GM23248 (cell line): ENCODE data around the gene CCDC63. TPM values are rescaled to one million over a fixed set of nuclear protein-coding genes. Genes with fewer than 3 reads are reported as not detected.

Experiments
- DNase-seq: peaks from one replicate; pipeline ENCODE4 v3.0.0-alpha.2; 2015
- H2AFZ ChIP-seq: fragments of 200-600 bp; sonication (generic); 2 replicates; pipeline ENCODE4 v1.6.1; 2016; ENCODE audit warnings: antibody characterized with exemption
- H3F3A ChIP-seq: fragments of 200-600 bp; sonication (generic); 2 replicates; pipeline ENCODE4 v1.6.1; 2016; ENCODE audit warnings: mild to moderate bottlenecking, antibody characterized with exemption, mixed run types; ENCODE audit not compliant: insufficient read depth
- H3K27ac ChIP-seq: fragments of 200-600 bp; sonication (generic); 2 replicates; pipeline ENCODE4 v1.5.1; 2016; ENCODE audit warnings: mild to moderate bottlenecking
- H3K27me3 ChIP-seq: fragments of 200-600 bp; sonication (generic); replicated peaks from 2 replicates; pipeline ENCODE4 v1.6.1; 2016; ENCODE audit warnings: mild to moderate bottlenecking; ENCODE audit not compliant: insufficient read depth
- H3K36me3 ChIP-seq: fragments of 200-600 bp; sonication (generic); 2 replicates; pipeline ENCODE4 v1.6.1; 2016; ENCODE audit warnings: low read depth, mild to moderate bottlenecking
- H3K4me1 ChIP-seq: fragments of 200-600 bp; sonication (generic); 2 replicates; pipeline ENCODE4 v1.6.1; 2016; ENCODE audit warnings: mild to moderate bottlenecking; ENCODE audit not compliant: insufficient read depth
- H3K4me2 ChIP-seq: fragments of 200-600 bp; sonication (generic); one replicate; pipeline ENCODE4 v1.6.1; 2016; ENCODE audit warnings: mild to moderate bottlenecking; ENCODE audit not compliant: unreplicated experiment
- H3K4me3 ChIP-seq: fragments of 200-600 bp; sonication (generic); 2 replicates; pipeline ENCODE4 v1.5.1; 2016; ENCODE audit warnings: mild to moderate bottlenecking
- H3K79me2 ChIP-seq: fragments of 200-600 bp; sonication (generic); 2 replicates; pipeline ENCODE4 v1.6.1; 2016; ENCODE audit warnings: mild to moderate bottlenecking; ENCODE audit not compliant: insufficient read depth
- H3K9ac ChIP-seq: fragments of 200-600 bp; sonication (generic); 2 replicates; pipeline ENCODE4 v1.6.1; 2016; ENCODE audit warnings: mild to moderate bottlenecking
- H3K9me2 ChIP-seq: fragments of 200-600 bp; sonication (generic); 2 replicates; pipeline ENCODE4 v1.6.1; 2016; ENCODE audit warnings: mixed run types, mild to moderate bottlenecking, moderate library complexity; ENCODE audit not compliant: insufficient read depth
- H3K9me3 ChIP-seq: fragments of 200-600 bp; sonication (generic); one replicate; pipeline ENCODE4 v1.6.1; 2017; ENCODE audit warnings: low read depth
- H4K20me1 ChIP-seq: fragments of 200-600 bp; sonication (generic); 2 replicates; pipeline ENCODE4 v1.6.0; 2016; ENCODE audit not compliant: insufficient read depth
- EZH2 ChIP-seq: fragments of 200-600 bp; sonication (generic); IDR thresholded peaks from 2 replicates; pipeline ENCODE4 v1.6.1; 2018; ENCODE audit warnings: antibody characterized with exemption, mild to moderate bottlenecking; ENCODE audit not compliant: insufficient read depth, poor library complexity, severe bottlenecking
- EZH2phosphoT487 ChIP-seq: fragments of 200-600 bp; sonication (generic); IDR thresholded peaks from 2 replicates; pipeline ENCODE4 v1.6.1; 2018; ENCODE audit warnings: antibody characterized with exemption, moderate library complexity, mild to moderate bottlenecking, low read depth; ENCODE audit not compliant: insufficient read depth
- whole genome bisulfite sequencing, 2 experiments: methylation state at CpG; one replicate each; pipeline ENCODE4 v1.1.6; 2015 to 2017; ENCODE audit warnings: low lambda C conversion rate in 2 of 2, low coverage in 1 of 2; ENCODE audit errors: missing lambda C conversion rate in 2 of 2; 5-methylcytosine and 5-hydroxymethylcytosine counted together
- in situ Hi-C: fragments of 300-500 bp; cut with MboI; formaldehyde crosslinking; loops from 2 replicates; pipeline ENCODE4 v1.15.0; 2020
- polyA plus RNA-seq: library from polyadenylated mRNA; unstranded; fragments of >200 nt; fragmentation: Nextera tagmentation; extraction: Ambion mirVana; gene quantifications from 2 replicates; pipeline ENCODE4 v1.2.1, GENCODE V29; 2016
- total RNA-seq: library from RNA; depleted of rRNA; stranded (reverse); fragments of >200 nt; shearing (Covaris generic); gene quantifications from 2 replicates; pipeline ENCODE4 v1.2.3, GENCODE V29; 2014

CCDC63 gene
- total and polyA plus RNA-seq, 2 experiments from 2014 or later, result not detected

- 41 to 43% methylated on average over 4 of the region's 4 CpGs for WGBS, 2 experiments
- TF ChIP-seq EZH2phosphoT487 (no peak), EZH2 (no peak)
- in situ Hi-C loops, result no loop called here
These were observed 54.6 kb downstream of the CCDC63 start for GRCh38 chr12:110901401-110901800.

GRCh38 chr12:110903511-110903910 lies 56.7 kb downstream of the CCDC63 start:
- no peaks in the 10 kb centered on the region for H3K4me1 ChIP-seq
- no peaks in the 10 kb centered on the region for H3F3A ChIP-seq
- no peaks in the 10 kb centered on the region for H3K79me2 ChIP-seq
- H3K4me3 ChIP-seq, result no peak overlapping the region
- H3K9ac ChIP-seq, result no peak overlapping the region
- no peak overlapping the region for H3K27ac ChIP-seq
- DNase-seq, result no peak
- H3K27me3 ChIP-seq, result peaks cover 9% of the 10 kb centered on the region; the same call in 1 of the 2 replicates
- WGBS, 2 experiments, result 76 to 77% methylated on average over 4 of the region's 4 CpGs
- no peaks in the 10 kb centered on the region for H3K36me3 ChIP-seq
- H3K9me2 ChIP-seq, result no peaks in the 10 kb centered on the region
- H2AFZ ChIP-seq, result no peak overlapping the region
- in situ Hi-C loops, result no loop called here
- H4K20me1 ChIP-seq, result no peaks in the 10 kb centered on the region
- no peak for TF ChIP-seq EZH2phosphoT487
- no peak for TF ChIP-seq EZH2
- H3K4me2 ChIP-seq, result no peak overlapping the region
- no peaks in the 10 kb centered on the region for H3K9me3 ChIP-seq

More at GRCh38 chr12:110901401-110901800, 54.6 kb downstream of the CCDC63 start:
- no peak overlapping the region for H3K4me3 ChIP-seq
- no peaks in the 10 kb centered on the region for H3F3A ChIP-seq
- H3K4me2 ChIP-seq, result no peak overlapping the region
- H3K79me2 ChIP-seq, result no peaks in the 10 kb centered on the region
- H4K20me1 ChIP-seq, result no peaks in the 10 kb centered on the region
- H3K9me2 ChIP-seq, result no peaks in the 10 kb centered on the region
- no peaks in the 10 kb centered on the region for H3K9me3 ChIP-seq
- H3K36me3 ChIP-seq, result no peaks in the 10 kb centered on the region
- H3K27me3 ChIP-seq, result peaks cover 9% of the 10 kb centered on the region; the same call in 1 of the 2 replicates
- no peaks in the 10 kb centered on the region for H3K4me1 ChIP-seq
- no peak overlapping the region for H3K27ac ChIP-seq
- DNase-seq, result no peak
- H2AFZ ChIP-seq, result no peak overlapping the region
- no peak overlapping the region for H3K9ac ChIP-seq

DNA sequence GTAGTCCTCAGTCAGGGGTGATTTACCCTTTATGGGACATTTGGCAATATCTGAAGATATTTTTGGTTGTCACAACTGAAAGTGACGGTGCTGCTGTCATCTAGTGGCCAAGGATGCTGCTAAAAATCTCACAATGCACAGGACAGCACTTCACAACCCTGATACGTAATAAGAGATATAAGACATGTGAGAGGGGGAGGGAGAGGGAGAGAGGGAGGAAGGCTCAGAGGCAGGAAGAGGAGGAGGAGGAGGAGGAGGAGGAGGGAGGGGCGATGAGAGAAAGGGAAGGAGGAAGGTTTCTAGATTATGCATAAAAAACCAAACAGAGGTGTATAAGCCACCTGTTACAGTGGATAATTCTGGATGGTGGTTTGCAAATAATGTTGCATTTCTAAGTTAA lies 59.3 kb downstream of the CCDC63 start:
- H3K4me1 ChIP-seq, result no peaks in the 10 kb centered on the region
- no peak overlapping the region for H3K27ac ChIP-seq
- WGBS, 2 experiments, result 21 to 24% methylated on average over 2 to 3 of the region's 3 CpGs
- no peaks in the 10 kb centered on the region for H3K79me2 ChIP-seq
- no peak for TF ChIP-seq EZH2
- no peak for TF ChIP-seq EZH2phosphoT487
- no peaks in the 10 kb centered on the region for H3K9me2 ChIP-seq
- peaks cover 9% of the 10 kb centered on the region; the same call in 1 of the 2 replicates for H3K27me3 ChIP-seq
- H3F3A ChIP-seq, result no peaks in the 10 kb centered on the region
- H4K20me1 ChIP-seq, result no peaks in the 10 kb centered on the region
- no peaks in the 10 kb centered on the region for H3K36me3 ChIP-seq
- no peak overlapping the region for H3K4me2 ChIP-seq
- H3K9ac ChIP-seq, result no peak overlapping the region
- in situ Hi-C loops, result no loop called here
- H3K9me3 ChIP-seq, result no peaks in the 10 kb centered on the region
- no peak for DNase-seq
- H3K4me3 ChIP-seq, result no peak overlapping the region
- no peak overlapping the region for H2AFZ ChIP-seq

DNA sequence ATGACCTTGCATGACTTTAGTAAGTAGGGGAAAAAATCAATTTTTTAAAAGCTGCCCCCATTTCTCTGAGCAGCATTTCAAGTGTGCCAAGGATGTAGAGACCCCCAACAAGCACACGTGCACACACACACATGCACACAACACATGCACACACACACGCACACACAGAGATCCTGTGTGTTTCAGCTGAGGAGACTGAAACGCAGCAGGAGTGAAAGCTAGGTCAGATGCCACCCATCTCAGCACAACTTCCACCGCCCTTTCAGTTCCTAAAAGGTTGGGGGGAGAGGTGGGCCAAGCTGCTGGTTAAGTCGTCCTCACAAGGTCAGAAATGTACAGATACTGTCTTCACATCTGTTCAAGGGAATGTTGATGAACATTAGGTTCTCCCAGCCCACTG lies 59.7 kb downstream of the CCDC63 start:
- 54 to 69% methylated on average over 5 of the region's 5 CpGs for WGBS, 2 experiments

GRCh38 chr12:110906985-110907384 lies 60.2 kb downstream of the CCDC63 start:
- in situ Hi-C loops, result no loop called here
- WGBS, 2 experiments, result 77 to 86% methylated on average over 4 of the region's 4 CpGs
- H3K4me1 ChIP-seq, result no peaks in the 10 kb centered on the region

More for the DNA sequence above, 59.7 kb downstream of the CCDC63 start:
- Histone ChIP-seq H3K79me2 (no peaks in the 10 kb centered on the region), H3K27ac (no peak overlapping the region), H4K20me1 (no peaks in the 10 kb centered on the region), H3K27me3 (peaks cover 9% of the 10 kb centered on the region; the same call in 1 of the 2 replicates), H3K4me1 (no peaks in the 10 kb centered on the region), H3F3A (no peaks in the 10 kb centered on the region), H3K36me3 (no peaks in the 10 kb centered on the region), H3K9me2 (no peaks in the 10 kb centered on the region), H3K4me3 (no peak overlapping the region), H3K9ac (no peak overlapping the region), H3K4me2 (no peak overlapping the region), H3K9me3 (no peaks in the 10 kb centered on the region), H2AFZ (no peak overlapping the region)
- in situ Hi-C loops, result no loop called here
- no peak for DNase-seq
- TF ChIP-seq EZH2phosphoT487 (no peak), EZH2 (no peak)

More at GRCh38 chr12:110906985-110907384, 60.2 kb downstream of the CCDC63 start:
- no peak overlapping the region for H2AFZ ChIP-seq
- H3K27ac ChIP-seq, result no peak overlapping the region
- H3K9ac ChIP-seq, result no peak overlapping the region
- DNase-seq, result no peak
- H3K4me3 ChIP-seq, result no peak overlapping the region
- H3K9me3 ChIP-seq, result no peaks in the 10 kb centered on the region
- no peaks in the 10 kb centered on the region for H3F3A ChIP-seq
- no peaks in the 10 kb centered on the region for H3K36me3 ChIP-seq
- no peak for TF ChIP-seq EZH2phosphoT487
- H3K9me2 ChIP-seq, result no peaks in the 10 kb centered on the region
- no peaks in the 10 kb centered on the region for H4K20me1 ChIP-seq
- no peak overlapping the region for H3K4me2 ChIP-seq
- peaks cover 9% of the 10 kb centered on the region; the same call in 1 of the 2 replicates for H3K27me3 ChIP-seq
- H3K79me2 ChIP-seq, result no peaks in the 10 kb centered on the region
